ENCODE data around the gene TSPAN9. TPM values are rescaled to one million over a fixed set of nuclear protein-coding genes. Genes with fewer than 3 reads are reported as not detected.

The TSPAN9 gene
- total RNA-seq, 1 donor from 2014 or later: 20.5 TPM

GRCh38 chr12:3222979-3223378, 145.8 kb downstream of the TSPAN9 start:
- no peak for DNase-seq (ENCODE audit: low read depth)
- H3K4me3 ChIP-seq (ENCODE audit: low read depth, low read length): no peak overlapping the region
- TF ChIP-seq CTCF (conservative IDR thresholded peaks at IDR 0.05; ENCODE audit: low read depth, low read length): no peak

GRCh38 chr12:3223601-3224529, 146.7 kb downstream of the TSPAN9 start:
- no peak overlapping the region for H3K4me3 ChIP-seq (ENCODE audit: low read depth, low read length)
- no peak for DNase-seq (ENCODE audit: low read depth)
- no peak for TF ChIP-seq CTCF (conservative IDR thresholded peaks at IDR 0.05; ENCODE audit: low read depth, low read length)

GRCh38 chr12:3224530-3224903, 147.3 kb downstream of the TSPAN9 start:
- H3K4me3 ChIP-seq (ENCODE audit: low read depth, low read length): no peak overlapping the region
- DNase-seq (ENCODE audit: low read depth): no peak
- TF ChIP-seq CTCF (conservative IDR thresholded peaks at IDR 0.05; ENCODE audit: low read depth, low read length): no peak

- DNase-seq (ENCODE audit: low read depth): no peak
- no peak overlapping the region for H3K4me3 ChIP-seq (ENCODE audit: low read depth, low read length)
- TF ChIP-seq CTCF (conservative IDR thresholded peaks at IDR 0.05; ENCODE audit: low read depth, low read length): no peak
Observed at GRCh38 chr12:3225154-3225795, 148.1 kb downstream of the TSPAN9 start.

GRCh38 chr12:3225796-3226180, 148.6 kb downstream of the TSPAN9 start:
- no peak overlapping the region for H3K4me3 ChIP-seq (ENCODE audit: low read depth, low read length)
- no peak for TF ChIP-seq CTCF (conservative IDR thresholded peaks at IDR 0.05; ENCODE audit: low read depth, low read length)
- no peak for DNase-seq (ENCODE audit: low read depth)

GRCh38 chr12:3226264-3226663, 149.1 kb downstream of the TSPAN9 start:
- no peak for DNase-seq (ENCODE audit: low read depth)
- no peak overlapping the region for H3K4me3 ChIP-seq (ENCODE audit: low read depth, low read length)
- no peak for TF ChIP-seq CTCF (conservative IDR thresholded peaks at IDR 0.05; ENCODE audit: low read depth, low read length)
